ENCODE results near the gene PTGFRN.

- TF ChIP-seq POLR2A (conservative IDR thresholded peaks at IDR 0.05) (no peak), CBX5 (IDR thresholded peaks at IDR 0.05; ENCODE audit: borderline replicate concordance, low read depth) (no peak), MAFG (tag; conservative IDR thresholded peaks at IDR 0.05) (no peak), NCOA1 (IDR thresholded peaks at IDR 0.05; ENCODE audit: low read depth) (no peak), ZNF79 (CRISPR knock-in tag; IDR thresholded peaks at IDR 0.05; ENCODE audit: low read depth) (no peak), HSF4 (CRISPR knock-in tag; IDR thresholded peaks at IDR 0.05; ENCODE audit: borderline replicate concordance) (no peak), POLR2AphosphoS5 (IDR thresholded peaks at IDR 0.05; ENCODE audit: control insufficient read depth, insufficient read depth, low read depth, low read length) (no peak), ZC3H8 (IDR thresholded peaks at IDR 0.05) (no peak), MAFK (IDR thresholded peaks at IDR 0.05; ENCODE audit: low read length) (no peak), UBTF (IDR thresholded peaks at IDR 0.05; ENCODE audit: borderline replicate concordance in 1 of 2, low read depth in 2 of 2, low read length in 2 of 2) (no peak)
- TF ChIP-seq, protein P1, sequence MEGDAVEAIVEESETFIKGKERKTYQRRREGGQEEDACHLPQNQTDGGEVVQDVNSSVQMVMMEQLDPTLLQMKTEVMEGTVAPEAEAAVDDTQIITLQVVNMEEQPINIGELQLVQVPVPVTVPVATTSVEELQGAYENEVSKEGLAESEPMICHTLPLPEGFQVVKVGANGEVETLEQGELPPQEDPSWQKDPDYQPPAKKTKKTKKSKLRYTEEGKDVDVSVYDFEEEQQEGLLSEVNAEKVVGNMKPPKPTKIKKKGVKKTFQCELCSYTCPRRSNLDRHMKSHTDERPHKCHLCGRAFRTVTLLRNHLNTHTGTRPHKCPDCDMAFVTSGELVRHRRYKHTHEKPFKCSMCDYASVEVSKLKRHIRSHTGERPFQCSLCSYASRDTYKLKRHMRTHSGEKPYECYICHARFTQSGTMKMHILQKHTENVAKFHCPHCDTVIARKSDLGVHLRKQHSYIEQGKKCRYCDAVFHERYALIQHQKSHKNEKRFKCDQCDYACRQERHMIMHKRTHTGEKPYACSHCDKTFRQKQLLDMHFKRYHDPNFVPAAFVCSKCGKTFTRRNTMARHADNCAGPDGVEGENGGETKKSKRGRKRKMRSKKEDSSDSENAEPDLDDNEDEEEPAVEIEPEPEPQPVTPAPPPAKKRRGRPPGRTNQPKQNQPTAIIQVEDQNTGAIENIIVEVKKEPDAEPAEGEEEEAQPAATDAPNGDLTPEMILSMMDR (IDR thresholded peaks at IDR 0.05 in 2 of 3, conservative IDR thresholded peaks at IDR 0.05 in 1 of 3; ENCODE audit: insufficient read depth in 2 of 3, low read depth in 1 of 3, low read length in 3 of 3) = no peak
- TF ChIP-seq, protein P2, sequence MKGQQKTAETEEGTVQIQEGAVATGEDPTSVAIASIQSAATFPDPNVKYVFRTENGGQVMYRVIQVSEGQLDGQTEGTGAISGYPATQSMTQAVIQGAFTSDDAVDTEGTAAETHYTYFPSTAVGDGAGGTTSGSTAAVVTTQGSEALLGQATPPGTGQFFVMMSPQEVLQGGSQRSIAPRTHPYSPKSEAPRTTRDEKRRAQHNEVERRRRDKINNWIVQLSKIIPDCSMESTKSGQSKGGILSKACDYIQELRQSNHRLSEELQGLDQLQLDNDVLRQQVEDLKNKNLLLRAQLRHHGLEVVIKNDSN (CRISPR knock-in tag; IDR thresholded peaks at IDR 0.05) = no peak
- TF ChIP-seq, protein P3, sequence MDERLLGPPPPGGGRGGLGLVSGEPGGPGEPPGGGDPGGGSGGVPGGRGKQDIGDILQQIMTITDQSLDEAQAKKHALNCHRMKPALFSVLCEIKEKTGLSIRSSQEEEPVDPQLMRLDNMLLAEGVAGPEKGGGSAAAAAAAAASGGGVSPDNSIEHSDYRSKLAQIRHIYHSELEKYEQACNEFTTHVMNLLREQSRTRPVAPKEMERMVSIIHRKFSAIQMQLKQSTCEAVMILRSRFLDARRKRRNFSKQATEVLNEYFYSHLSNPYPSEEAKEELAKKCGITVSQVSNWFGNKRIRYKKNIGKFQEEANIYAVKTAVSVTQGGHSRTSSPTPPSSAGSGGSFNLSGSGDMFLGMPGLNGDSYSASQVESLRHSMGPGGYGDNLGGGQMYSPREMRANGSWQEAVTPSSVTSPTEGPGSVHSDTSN (CRISPR knock-in tag; IDR thresholded peaks at IDR 0.05; ENCODE audit: low read depth) = no peak
- TF ChIP-seq, protein P3 (tag; conservative IDR thresholded peaks at IDR 0.05; ENCODE audit: low read depth) = no peak
These were observed 61.6 kb downstream of the PTGFRN start for GRCh38 chr1:116971258-116971860.
